Mucosa of descending colon (tissue), 3 donors: ENCODE results near the gene MYO15A. TPM values are rescaled to one million over a fixed set of nuclear protein-coding genes. Genes with fewer than 3 reads are reported as not detected.

ENCODE experiments used
- ATAC-seq: fragments of 200-7000 bp; cut with Tn5 transposase; one replicate; pipeline ENCODE4 v1.9.1; 2020; ENCODE audit warnings: mild to moderate bottlenecking, moderate library complexity
- DNase-seq, 3 donors: peaks; one replicate each; pipeline ENCODE4 v3.0.0-alpha.2; 2020
- H3K36me3 ChIP-seq: fragments of 200-600 bp; one replicate; pipeline ENCODE4 v1.8.0; 2021; ENCODE audit warnings: low read depth, mild to moderate bottlenecking
- H3K4me1 ChIP-seq: fragments of 200-600 bp; one replicate; pipeline ENCODE4 v1.8.0; 2021; ENCODE audit warnings: low read depth, mild to moderate bottlenecking
- H3K4me3 ChIP-seq: fragments of 200-600 bp; one replicate; pipeline ENCODE4 v1.8.0; 2021; ENCODE audit warnings: mild to moderate bottlenecking
- H3K9me3 ChIP-seq: fragments of 200-600 bp; one replicate; pipeline ENCODE4 v1.8.0; 2021; ENCODE audit warnings: mild to moderate bottlenecking
- intact Hi-C, 2 donors: fragments of 100-400 bp; cut with DNase I in 1 of 2; cut with micrococcal nuclease in 1 of 2; formaldehyde crosslinking; loops; one replicate each; pipeline versions ENCODE4 v1.11.0 to v1.11.1; 2022; cut with DNase I, micrococcal nuclease
- total RNA-seq, 3 donors: library from RNA; stranded (reverse); fragmentation: NEBNext Ultra II Directional in 2 of 3; extraction: Animal tissue kit (Norgen Biotek cat#: 25700) in 2 of 3; gene quantifications; one replicate each; pipeline versions ENCODE4 v1.2.1 to v1.2.4, GENCODE V29; 2021 to 2023
- TF ChIP-seq, protein P1 (sequence below): fragments of 200-600 bp; IDR thresholded peaks from one replicate; pipeline ENCODE4 v1.8.0; 2022; ENCODE audit warnings: antibody characterized with exemption, mild to moderate bottlenecking
- donor health status: DM: no; HTN: no; CAD: no; lungs with moderate emphysema.
- donor health status: DM: no; HTN: no; CAD: no.
- donor health status: DM: no; HTN: yes; CAD: no.

MYO15A gene
- total RNA-seq, 3 donors from 2014 or later: 0.60 to 2.0 (median 1.2) TPM

DNA sequence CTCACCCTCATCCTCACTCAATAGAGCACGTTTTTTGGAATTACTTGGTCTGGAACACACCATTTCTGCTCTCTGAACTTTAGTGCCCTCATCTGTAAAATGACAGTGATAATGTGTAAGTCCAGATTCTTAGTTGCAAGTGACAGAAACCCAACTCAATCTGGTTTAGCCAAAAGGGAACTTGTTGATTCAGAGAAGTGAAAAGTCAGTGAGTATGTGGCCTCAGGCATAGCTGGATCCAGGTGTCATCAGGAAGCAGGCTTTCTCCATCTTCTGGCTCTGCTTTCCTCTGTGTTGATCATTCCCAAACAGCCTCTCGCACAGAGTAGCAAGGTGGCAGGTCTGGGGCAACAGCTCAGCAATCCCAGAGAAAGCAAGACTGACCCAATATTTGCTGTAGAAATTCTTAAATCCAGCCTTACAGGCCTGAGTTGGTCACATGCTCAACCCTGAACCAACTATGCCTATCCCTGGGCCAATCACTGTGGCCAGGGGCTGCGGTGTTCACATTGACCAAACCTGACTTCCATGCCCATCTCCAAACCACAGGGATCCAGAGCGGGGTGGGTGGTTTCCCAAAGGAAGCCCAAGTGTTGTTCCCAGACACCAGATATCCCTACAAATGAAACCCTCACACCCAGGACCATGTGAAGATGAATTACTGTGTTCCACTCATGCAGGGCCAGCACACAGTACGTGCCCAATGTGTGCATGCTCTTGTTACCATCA lies 51.7 kb downstream of the MYO15A start:
- TF ChIP-seq, protein P1, sequence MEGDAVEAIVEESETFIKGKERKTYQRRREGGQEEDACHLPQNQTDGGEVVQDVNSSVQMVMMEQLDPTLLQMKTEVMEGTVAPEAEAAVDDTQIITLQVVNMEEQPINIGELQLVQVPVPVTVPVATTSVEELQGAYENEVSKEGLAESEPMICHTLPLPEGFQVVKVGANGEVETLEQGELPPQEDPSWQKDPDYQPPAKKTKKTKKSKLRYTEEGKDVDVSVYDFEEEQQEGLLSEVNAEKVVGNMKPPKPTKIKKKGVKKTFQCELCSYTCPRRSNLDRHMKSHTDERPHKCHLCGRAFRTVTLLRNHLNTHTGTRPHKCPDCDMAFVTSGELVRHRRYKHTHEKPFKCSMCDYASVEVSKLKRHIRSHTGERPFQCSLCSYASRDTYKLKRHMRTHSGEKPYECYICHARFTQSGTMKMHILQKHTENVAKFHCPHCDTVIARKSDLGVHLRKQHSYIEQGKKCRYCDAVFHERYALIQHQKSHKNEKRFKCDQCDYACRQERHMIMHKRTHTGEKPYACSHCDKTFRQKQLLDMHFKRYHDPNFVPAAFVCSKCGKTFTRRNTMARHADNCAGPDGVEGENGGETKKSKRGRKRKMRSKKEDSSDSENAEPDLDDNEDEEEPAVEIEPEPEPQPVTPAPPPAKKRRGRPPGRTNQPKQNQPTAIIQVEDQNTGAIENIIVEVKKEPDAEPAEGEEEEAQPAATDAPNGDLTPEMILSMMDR: no peak
- ATAC-seq: no peak
- peaks cover 7% of the 10 kb centered on the region for H3K4me1 ChIP-seq
- no peaks in the 10 kb centered on the region for H3K9me3 ChIP-seq
- no peaks in the 10 kb centered on the region for H3K36me3 ChIP-seq
- intact Hi-C loops: no loop called here
- H3K4me3 ChIP-seq: no peak overlapping the region
- DNase-seq: no peak

DNA sequence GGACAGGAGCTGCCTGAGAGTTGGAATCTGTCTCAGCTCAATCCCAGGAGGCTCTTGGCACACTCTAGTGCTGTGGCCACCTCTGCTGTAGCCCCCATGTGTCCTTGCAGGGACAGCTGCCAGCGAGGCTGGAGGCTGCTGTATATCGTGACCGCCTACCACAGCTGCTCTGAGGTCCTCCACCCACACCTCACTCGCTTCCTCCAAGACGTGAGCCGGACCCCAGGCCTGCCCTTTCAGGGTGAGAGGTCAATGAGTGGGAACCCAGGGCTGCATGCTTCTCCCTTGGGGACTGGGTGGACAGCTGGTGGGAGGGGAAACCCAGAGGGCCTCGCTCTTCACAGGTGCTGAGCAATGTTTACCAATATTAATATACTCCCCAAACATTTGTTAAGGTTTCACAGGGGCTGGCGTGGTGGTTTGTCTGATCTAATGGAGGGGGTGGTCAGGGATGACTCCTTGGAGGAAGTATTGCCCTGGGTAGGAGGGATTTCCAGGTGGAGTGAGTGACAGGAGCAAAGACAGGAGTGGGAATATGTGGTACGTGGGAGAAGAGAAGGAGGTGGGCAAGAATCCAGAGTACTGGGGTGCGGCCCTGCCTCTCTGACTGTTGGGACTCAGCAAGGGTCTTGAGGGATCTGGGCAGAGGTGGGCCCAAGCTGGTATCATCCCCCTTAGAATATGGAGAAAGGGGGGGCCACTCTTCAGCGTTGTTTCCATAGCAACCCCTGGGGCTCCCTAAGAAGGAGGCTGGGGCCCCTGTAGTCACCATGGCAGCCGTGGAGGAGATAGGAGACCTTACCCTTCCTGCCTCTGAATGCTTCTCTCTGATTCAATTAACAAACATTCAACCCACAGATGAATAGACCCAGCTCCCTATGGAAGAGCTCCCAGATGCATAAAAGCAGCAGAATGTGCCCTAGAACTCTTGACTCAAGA lies 52.9 kb downstream of the MYO15A start:
- Histone ChIP-seq H3K9me3 (no peaks in the 10 kb centered on the region), H3K4me3 (no peak overlapping the region), H3K36me3 (no peaks in the 10 kb centered on the region), H3K4me1 (peaks cover 7% of the 10 kb centered on the region)
- ATAC-seq (no peak), DNase-seq (no peak)
- TF ChIP-seq, protein P1: no peak
- intact Hi-C loops: no loop called here

DNA sequence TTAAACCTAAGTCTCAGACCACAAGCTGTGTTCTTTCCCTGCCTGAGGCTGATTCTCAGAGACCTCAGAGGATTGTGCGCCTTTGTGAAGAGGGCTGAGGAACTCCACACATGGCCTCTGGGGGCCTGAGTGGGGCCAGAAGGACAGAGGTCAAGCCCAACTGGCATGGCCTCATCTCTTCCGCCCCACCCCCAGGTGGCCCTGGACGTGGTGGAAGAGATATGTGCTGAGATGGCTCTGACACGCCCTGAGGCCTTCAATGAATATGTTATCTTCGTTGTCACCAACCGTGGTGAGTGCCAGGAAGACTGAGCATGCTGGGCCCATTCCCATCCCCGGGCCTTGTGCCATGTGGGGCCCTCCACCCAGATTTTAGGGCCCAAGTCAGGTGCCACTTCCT lies 55.0 kb downstream of the MYO15A start:
- TF ChIP-seq, protein P1: no peak
- no peak for DNase-seq
- intact Hi-C loops: no loop called here

DNA sequence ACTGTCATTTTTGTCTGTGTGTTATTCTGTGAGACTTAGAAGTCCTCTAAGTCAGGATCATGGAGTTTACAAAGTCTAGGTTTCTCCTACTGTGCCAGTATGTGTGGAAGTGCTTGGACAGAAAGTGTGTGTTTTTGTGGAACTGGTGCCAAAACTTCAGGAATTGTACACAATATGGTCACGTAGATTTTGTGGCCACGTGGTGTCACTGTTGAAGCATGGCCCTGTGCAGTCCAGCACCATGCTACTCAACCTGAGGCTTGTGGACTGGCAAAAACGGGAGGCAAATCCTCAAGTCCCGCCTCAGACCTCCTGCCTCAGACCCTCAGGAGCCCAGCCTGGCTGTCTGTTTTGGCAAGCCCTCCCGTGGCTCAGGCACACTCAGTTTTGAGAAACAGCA lies 58.3 kb downstream of the MYO15A start:
- Histone ChIP-seq H3K9me3 (no peaks in the 10 kb centered on the region), H3K36me3 (no peaks in the 10 kb centered on the region), H3K4me1 (no peaks in the 10 kb centered on the region), H3K4me3 (no peak overlapping the region)
- ATAC-seq (peak; percentile 45), DNase-seq (no peak)
- TF ChIP-seq, protein P1: no peak
- intact Hi-C loops: no loop called here

More for the DNA sequence above, 55.0 kb downstream of the MYO15A start:
- no peaks in the 10 kb centered on the region for H3K9me3 ChIP-seq
- no peaks in the 10 kb centered on the region for H3K36me3 ChIP-seq
- ATAC-seq: no peak
- H3K4me1 ChIP-seq: peaks cover 4% of the 10 kb centered on the region
- no peak overlapping the region for H3K4me3 ChIP-seq

DNA sequence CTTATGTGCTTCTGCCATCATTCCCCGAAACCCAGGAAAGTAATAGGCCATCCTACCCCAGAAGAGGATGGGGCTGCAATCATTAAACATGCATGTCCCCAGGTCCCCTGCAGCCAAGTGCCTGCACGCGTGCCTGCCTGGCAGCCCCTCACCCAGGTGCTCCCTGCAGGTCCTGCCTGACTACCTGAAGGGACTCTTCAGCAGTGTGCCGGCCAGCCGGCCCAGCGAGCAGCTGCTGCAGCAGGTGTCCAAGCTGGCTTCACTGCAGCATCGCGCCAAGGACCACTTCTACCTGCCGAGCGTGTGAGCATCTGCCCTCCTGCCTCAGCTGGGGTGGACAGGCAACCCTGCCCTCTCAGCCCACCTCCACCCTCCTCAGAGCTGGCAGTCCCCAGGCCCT lies 58.9 kb downstream of the MYO15A start:
- Histone ChIP-seq H3K9me3 (no peaks in the 10 kb centered on the region), H3K4me1 (no peaks in the 10 kb centered on the region), H3K4me3 (no peak overlapping the region), H3K36me3 (no peaks in the 10 kb centered on the region)
- intact Hi-C loops: no loop called here
- TF ChIP-seq, protein P1: no peak
- ATAC-seq (no peak), DNase-seq (no peak)
